ENCODE data around the gene PROC. TPM values are rescaled to one million over a fixed set of nuclear protein-coding genes. Genes with fewer than 3 reads are reported as not detected.

The PROC gene
- total RNA-seq, 1 donor from 2014 or later = under 0.01 TPM

- no peak for DNase-seq (ENCODE audit: low read depth in 2 of 2)
Measured at GRCh38 chr2:127454595-127455565, 36.7 kb downstream of the PROC start.

GRCh38 chr2:127455566-127456493 is 37.6 kb downstream of the PROC start:
- no peak for DNase-seq (ENCODE audit: low read depth in 2 of 2)

GRCh38 chr2:127456960-127457359 is 38.7 kb downstream of the PROC start:
- DNase-seq (ENCODE audit: low read depth in 2 of 2) = no peak

DNA sequence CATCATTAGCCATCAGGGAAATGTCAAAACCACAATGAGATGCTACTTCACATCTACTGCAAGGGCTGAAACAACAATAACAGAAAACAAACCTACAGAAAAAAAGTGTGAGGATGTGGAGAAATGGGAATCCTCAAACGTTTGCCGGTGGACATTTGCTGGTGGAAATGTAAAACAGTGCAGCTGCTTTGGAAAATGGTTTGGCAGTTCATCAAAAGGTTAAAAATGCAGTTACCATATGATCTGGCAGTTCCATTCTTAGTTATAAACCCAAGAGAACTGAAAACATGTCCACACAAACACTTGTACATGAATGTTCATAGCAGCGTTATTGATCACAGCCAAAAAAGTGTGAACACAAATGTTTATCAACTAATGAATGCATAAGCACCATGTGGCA is 44.2 kb downstream of the PROC start:
- DNase-seq (ENCODE audit: low read depth in 2 of 2) = no peak

DNA sequence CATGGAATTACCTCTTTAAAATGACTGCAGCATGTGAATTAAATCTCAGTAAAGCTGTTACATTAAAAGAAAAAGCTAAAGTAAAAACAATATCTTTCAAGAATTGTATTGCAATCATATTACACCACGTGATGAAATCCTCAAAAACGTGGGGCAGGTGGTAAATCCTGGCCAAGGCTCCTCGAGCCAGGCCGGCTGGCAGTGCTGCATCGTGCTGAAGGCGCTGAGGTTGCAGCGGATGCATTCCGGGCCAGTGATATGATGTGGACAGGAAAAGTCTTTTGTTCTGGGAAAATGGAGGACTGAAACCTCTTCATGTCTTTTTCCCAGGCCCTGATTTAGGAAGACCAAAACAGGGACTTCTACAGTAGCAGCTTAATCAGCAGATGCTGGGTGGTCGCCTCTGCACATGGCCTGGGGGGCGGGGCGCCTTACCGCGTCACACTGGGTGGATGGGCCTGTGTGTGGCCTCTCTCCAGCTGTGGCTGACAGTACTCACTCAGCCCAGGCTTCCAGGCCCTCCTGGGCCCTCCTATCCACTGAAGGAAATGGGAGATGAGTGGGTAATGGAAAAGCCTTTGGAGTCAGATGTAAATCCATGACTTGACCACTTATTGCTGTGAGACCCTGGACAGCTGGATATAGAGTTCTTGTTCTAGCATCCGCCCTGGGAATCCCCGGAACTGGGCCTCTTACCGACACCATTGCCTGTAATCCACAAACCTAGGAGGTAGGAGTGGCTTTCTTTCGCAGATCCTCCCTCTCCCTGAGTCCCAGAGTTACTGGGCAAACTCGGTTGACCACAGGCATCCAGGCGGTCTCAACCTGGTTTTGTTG is 45.1 kb downstream of the PROC start:
- no peak for DNase-seq (ENCODE audit: low read depth in 2 of 2)

- DNase-seq (ENCODE audit: low read depth in 2 of 2) = no peak
Measured at GRCh38 chr2:127464470-127465257, 46.4 kb downstream of the PROC start.

DNA sequence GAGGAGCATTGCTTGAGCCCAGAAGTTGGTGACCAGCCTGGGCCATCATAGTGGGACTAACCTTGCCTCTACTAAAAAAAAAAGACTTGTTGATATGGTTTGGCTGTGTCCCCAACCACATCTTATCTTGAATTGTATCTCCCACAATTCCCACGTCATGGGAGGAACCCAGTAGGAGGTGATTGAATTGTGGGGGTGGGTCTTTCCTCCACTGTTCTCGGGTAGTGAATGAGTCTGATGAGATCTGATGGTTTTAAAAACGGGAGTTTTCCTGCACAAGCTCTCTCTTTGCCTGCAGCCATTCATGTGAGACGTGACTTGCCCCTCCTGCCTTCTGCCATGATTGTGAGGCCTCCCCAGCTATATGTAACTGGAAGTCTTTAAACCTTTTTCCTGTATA is 47.0 kb downstream of the PROC start:
- no peak for DNase-seq (ENCODE audit: low read depth in 2 of 2)

DNA sequence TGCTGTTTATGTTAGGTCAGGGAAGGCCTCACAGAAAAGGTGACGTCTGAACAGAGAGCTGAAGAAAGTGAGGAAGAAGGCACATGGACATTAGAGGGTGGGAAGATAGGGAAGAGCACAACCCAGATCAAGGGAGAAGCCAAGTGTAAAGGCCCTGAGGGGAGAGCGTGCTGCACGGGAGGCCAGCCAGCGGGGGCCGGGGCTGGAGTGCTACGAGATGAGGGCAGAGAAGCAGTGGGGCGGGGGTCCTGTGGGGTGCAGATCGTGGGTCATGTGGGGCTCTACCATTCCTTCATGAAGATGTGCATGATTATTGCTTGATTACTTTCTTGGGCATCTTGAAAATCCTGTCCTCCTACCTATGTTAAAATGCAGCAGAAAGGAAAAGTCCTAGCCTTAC is 50.8 kb downstream of the PROC start:
- DNase-seq (ENCODE audit: low read depth in 2 of 2) = no peak

DNA sequence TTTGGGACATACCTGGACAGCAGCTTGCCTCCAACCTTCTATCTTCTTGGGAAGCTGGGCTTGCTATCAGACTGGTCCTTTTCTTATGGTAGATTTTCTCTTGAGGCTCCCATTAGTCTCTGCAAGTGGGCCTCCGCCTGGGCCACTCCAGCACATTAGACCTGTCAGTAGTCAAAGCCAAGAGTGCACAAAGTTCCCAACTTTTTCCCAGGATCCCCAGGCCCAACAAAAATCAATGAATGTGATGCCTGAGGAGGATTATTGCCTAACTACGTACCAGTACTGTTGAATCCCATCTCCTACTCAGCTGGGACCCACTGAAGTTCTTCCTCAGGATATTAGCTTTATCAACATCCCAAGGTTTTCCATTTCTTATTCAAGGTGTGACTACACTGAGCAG is 51.7 kb downstream of the PROC start:
- no peak for DNase-seq (ENCODE audit: low read depth in 2 of 2)

GRCh38 chr2:127471286-127471988 is 53.2 kb downstream of the PROC start:
- no peak for DNase-seq (ENCODE audit: low read depth in 2 of 2)

DNA sequence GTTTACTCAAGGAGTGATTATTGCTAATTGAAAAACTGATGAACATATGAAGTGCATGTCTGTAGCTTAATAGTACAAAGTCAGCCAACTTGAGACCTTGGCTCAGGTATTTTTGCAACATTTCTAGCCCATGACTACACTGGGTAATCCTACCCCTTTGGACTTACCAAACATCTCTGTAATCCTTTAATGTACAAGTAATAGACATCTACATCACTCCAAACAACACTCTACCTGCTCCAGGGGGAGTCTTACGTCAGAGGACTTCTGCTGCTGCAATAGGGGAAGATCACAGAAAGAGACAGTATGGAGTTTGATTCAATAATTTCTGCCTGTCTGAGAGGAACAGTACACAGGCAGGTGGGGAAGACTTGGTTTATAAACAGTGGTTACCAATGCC is 54.0 kb downstream of the PROC start:
- no peak for DNase-seq (ENCODE audit: low read depth in 2 of 2)

DNA sequence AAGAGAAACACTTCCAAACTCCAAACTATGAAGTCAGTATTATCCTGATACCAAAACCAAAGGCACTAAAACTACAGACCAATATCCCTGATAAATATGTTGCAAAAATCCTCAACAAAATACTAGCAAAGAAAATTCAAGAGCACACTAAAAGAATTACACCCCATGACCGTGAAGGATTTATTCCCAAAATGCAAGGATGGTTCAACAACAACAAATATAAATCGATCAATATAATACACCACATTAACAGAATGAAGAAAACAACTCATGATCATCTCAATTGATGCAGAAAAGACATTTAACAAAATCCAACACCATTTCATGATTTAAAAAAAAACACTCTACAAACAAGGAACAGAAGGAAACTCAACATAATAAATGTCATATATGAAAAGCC is 57.6 kb downstream of the PROC start:
- DNase-seq (ENCODE audit: low read depth in 2 of 2) = no peak

Other genes starting within 250 kb of the PROC start
- under 0.01 TPM in 1 of 2 replicates, not detected in the other for gene CYP27C1, start 198.1 kb upstream of the PROC start, total RNA-seq
- gene ERCC3, start 124.3 kb upstream of the PROC start, total RNA-seq = 26.1 and 33.0 TPM in 2 replicates
- 13.2 and 19.1 TPM in 2 replicates for gene MAP3K2, start 30.5 kb upstream of the PROC start, total RNA-seq
- gene IWS1, start 108.1 kb downstream of the PROC start, total RNA-seq = 21.7 and 26.2 TPM in 2 replicates
- 0.13 TPM in 2 replicates for gene MYO7B, start 117.3 kb downstream of the PROC start, total RNA-seq
- gene GPR17, start 227.7 kb downstream of the PROC start, total RNA-seq = not detected in 2 replicates

Measured in dermis microvascular lymphatic vessel endothelial cell (primary cell).